Activated CD8-positive, alpha-beta T cell treated with anti-CD3 and anti-CD28 coated beads for 36 hours (primary cell): Measurements from ENCODE around the gene INPP4B. TPM values are rescaled to one million over a fixed set of nuclear protein-coding genes. Genes with fewer than 3 reads are reported as not detected.

Experiments
- ATAC-seq: fragments of 200-7000 bp; cut with Tn5 transposase; one replicate; pipeline ENCODE4 v1.10.0; 2021; ENCODE audit warnings: mild to moderate bottlenecking, moderate library complexity
- CTCF ChIA-PET: fragments of 350-600 bp; sonication (Branson Sonifier 250); formaldehyde crosslinking; loops from one replicate; lab custom pipeline; 2021; ENCODE audit warnings: antibody characterized with exemption; lab: Charles Lee
- POLR2A ChIA-PET: fragments of 350-600 bp; sonication (Branson Sonifier 250); formaldehyde crosslinking; loops from one replicate; lab custom pipeline; 2021; ENCODE audit warnings: antibody characterized with exemption; lab: Charles Lee
- DNase-seq: peaks from one replicate; pipeline ENCODE4 v3.0.0-alpha.2; 2020
- H3K27ac Mint-ChIP-seq: one replicate; pipeline ENCODE4 v1.8.0; 2021; ENCODE audit warnings: mild to moderate bottlenecking, mixed read lengths
- H3K27me3 Mint-ChIP-seq: one replicate; pipeline ENCODE4 v1.8.0; 2021; ENCODE audit warnings: mixed read lengths
- H3K36me3 Mint-ChIP-seq: one replicate; pipeline ENCODE4 v1.8.0; 2021; ENCODE audit warnings: low read depth, mixed read lengths
- H3K4me1 Mint-ChIP-seq: one replicate; pipeline ENCODE4 v1.8.0; 2021; ENCODE audit warnings: low read depth, mixed read lengths
- H3K4me3 Mint-ChIP-seq: one replicate; pipeline ENCODE4 v1.8.0; 2021; ENCODE audit warnings: mild to moderate bottlenecking, moderate library complexity, mixed read lengths
- H3K9me3 Mint-ChIP-seq: one replicate; pipeline ENCODE4 v1.8.0; 2021; ENCODE audit warnings: mixed read lengths
- intact Hi-C: fragments of 100-400 bp; cut with micrococcal nuclease; formaldehyde crosslinking; loops from one replicate; pipeline ENCODE4 v1.10.0; 2022
- total RNA-seq, 2 experiments: library from RNA; stranded (reverse); gene quantifications; one replicate each; pipeline ENCODE4 v1.2.3, GENCODE V29; 2021
- TF ChIP-seq, protein P1 (sequence below): fragments of 200-600 bp; IDR thresholded peaks from one replicate; pipeline ENCODE4 v1.8.0; 2022; ENCODE audit warnings: antibody characterized with exemption, mild to moderate bottlenecking

Gene INPP4B
- total RNA-seq, 2 experiments from 2014 or later, result 46.1 to 46.9 TPM

DNA sequence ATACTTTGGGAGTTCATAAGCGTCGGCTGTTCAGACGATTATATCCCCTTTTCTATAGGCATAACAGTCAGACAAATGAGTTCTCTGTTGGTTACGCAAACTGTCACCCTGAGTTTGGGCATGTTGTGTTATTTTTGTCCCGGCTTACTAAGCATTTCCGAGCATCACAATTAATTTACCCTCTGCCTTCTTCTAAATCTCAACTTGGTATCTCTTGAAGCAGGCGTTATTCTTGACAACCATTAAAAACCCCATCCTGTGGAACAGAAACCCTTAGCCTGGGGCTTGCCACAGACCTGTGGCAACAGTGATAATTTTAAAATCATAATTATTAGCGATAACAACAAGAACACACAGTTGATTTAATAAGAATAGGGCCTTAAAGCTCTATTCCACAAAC, 558.7 kb downstream of the INPP4B start:
- CTCF ChIA-PET, result no interaction called here
- intact Hi-C loops, result loop anchor here (10.0 kb wide), 1 partner anchor 557 kb away; the partner anchor contains the start of gene INPP4B

DNA sequence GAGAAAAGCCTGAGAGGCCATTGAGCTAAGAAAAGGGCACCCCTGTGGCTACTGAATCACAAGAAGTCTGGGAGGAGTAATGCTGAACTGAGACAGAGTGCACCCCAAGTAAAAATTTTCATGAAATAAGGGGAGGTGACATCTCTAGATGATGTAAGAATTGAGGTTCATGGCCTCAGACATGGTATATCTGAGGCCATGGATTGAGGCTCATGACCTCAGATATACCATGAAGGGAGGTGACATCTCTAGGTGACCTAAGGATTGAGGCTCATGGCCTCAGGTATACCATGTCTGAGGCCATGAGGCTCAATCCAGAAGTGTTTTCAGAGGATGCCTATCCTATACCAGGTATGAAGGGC, 560.9 kb downstream of the INPP4B start:
- TF ChIP-seq, protein P1, sequence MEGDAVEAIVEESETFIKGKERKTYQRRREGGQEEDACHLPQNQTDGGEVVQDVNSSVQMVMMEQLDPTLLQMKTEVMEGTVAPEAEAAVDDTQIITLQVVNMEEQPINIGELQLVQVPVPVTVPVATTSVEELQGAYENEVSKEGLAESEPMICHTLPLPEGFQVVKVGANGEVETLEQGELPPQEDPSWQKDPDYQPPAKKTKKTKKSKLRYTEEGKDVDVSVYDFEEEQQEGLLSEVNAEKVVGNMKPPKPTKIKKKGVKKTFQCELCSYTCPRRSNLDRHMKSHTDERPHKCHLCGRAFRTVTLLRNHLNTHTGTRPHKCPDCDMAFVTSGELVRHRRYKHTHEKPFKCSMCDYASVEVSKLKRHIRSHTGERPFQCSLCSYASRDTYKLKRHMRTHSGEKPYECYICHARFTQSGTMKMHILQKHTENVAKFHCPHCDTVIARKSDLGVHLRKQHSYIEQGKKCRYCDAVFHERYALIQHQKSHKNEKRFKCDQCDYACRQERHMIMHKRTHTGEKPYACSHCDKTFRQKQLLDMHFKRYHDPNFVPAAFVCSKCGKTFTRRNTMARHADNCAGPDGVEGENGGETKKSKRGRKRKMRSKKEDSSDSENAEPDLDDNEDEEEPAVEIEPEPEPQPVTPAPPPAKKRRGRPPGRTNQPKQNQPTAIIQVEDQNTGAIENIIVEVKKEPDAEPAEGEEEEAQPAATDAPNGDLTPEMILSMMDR, result no peak
- H3K4me3 Mint-ChIP-seq, result no peak overlapping the region
- peak; percentile 67 for ATAC-seq
- intact Hi-C loops, result loop anchor here (10.0 kb wide), 1 partner anchor 560 kb away; the partner anchor contains the start of gene INPP4B
- H3K27me3 Mint-ChIP-seq, result no peaks in the 10 kb centered on the region
- no peak overlapping the region for H3K27ac Mint-ChIP-seq
- ChIA-PET CTCF (interaction anchor here (2.2 kb wide), 1 partner anchor 9 kb away, joined by 6 read pairs; no protein-coding TSS in a partner anchor), POLR2A (interaction anchor here (1.2 kb wide), 1 partner anchor 120 kb away, joined by 3 read pairs; no protein-coding TSS in a partner anchor)
- H3K36me3 Mint-ChIP-seq, result peaks cover 22% of the 10 kb centered on the region
- H3K9me3 Mint-ChIP-seq, result peaks cover 3% of the 10 kb centered on the region
- no peak for DNase-seq
- peaks cover 15% of the 10 kb centered on the region for H3K4me1 Mint-ChIP-seq

More for the DNA sequence above, 558.7 kb downstream of the INPP4B start:
- Mint-ChIP-seq H3K27me3 (no peaks in the 10 kb centered on the region), H3K36me3 (peaks cover 34% of the 10 kb centered on the region), H3K9me3 (peaks cover 9% of the 10 kb centered on the region), H3K27ac (no peak overlapping the region), H3K4me1 (peaks cover 20% of the 10 kb centered on the region), H3K4me3 (no peak overlapping the region)
- ATAC-seq, result no peak
- DNase-seq, result no peak
- TF ChIP-seq, protein P1, result no peak
- POLR2A ChIA-PET, result no interaction called here

DNA sequence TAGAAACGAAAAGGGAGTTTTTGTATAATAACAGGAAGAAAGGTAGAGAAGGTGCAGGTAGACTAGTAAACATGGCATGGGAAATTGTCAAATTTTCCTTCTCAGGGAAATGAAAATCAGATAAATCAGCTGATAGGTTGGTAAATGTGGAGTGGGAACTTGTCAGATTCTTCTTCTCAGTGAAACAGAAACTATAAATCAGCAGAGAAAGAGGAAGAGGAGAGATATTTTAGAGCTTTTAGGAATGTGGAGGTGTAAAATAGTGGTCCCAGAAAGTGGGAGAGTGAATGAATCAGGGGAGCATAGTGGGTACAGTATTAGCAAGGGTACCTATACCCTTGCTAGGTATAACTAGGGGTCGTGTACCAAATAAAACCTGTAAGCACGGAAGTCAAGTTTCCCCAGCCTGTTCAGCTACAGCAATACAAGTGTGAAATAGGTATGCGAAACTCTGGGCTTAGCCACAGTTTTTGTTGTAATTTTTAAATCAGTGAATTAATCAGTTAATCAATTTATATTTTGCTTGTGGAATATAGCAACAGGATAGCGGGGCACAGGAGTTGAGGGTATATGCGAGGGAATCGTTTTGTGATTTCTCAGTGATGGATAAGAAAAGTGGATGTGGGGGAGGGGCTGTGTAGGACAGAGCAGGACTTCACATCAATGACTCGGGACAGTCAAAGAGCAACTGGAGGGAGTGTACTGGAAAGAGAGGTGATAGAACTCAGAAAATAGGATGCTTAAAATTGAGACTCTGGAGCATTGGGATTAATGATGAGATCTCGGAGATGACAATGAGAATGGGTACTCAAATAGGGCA, 561.5 kb downstream of the INPP4B start:
- no peak for DNase-seq
- H3K4me3 Mint-ChIP-seq, result no peak overlapping the region
- peak; percentile 11 for ATAC-seq

DNA sequence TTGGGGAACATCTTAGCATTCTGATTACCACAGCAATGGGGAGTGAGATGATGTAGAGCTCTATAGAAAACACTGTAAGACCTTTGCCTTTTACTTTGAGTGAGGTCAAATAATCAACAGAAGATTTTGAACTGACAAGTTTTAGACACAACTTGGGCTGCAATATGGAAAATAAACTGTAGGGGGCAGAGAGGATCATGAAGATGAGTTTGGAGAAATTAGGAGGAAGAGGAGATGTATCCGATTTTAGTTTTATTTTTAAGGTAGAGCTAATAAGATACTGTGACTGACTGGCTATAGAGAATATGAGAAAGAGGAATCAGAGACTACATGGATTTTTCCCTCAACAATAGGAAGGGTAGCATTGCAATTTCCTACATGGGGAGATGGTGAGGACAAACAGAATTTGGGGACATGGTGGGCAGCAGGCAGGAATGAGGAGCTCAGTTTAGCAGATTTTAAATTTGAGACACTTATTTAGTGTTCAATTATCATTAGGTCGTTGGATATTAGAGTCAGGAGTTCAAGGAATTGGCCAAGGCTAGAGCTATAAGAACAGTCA, 563.1 kb downstream of the INPP4B start:
- no peaks in the 10 kb centered on the region for H3K9me3 Mint-ChIP-seq
- ATAC-seq (peak; percentile 38), DNase-seq (peak; percentile 22)
- TF ChIP-seq, protein P1, result peak; percentile 93
- no peaks in the 10 kb centered on the region for H3K27me3 Mint-ChIP-seq
- peaks cover 18% of the 10 kb centered on the region for H3K4me1 Mint-ChIP-seq
- peaks cover 8% of the 10 kb centered on the region for H3K36me3 Mint-ChIP-seq
- intact Hi-C loops, result loop anchor here (10.0 kb wide), 1 partner anchor 562 kb away; the partner anchor contains the start of gene INPP4B
- CTCF ChIA-PET, result interaction anchor here (0.6 to 3.8 kb wide), 34 partner anchors 8 to 565 kb away, joined by 3 to 39 read pairs (median 4); partner anchors contain the start of gene INPP4B
- POLR2A ChIA-PET, result no interaction called here
- H3K27ac Mint-ChIP-seq, result no peak overlapping the region
- H3K4me3 Mint-ChIP-seq, result no peak overlapping the region

More for the DNA sequence above, 561.5 kb downstream of the INPP4B start:
- Mint-ChIP-seq H3K27ac (no peak overlapping the region), H3K4me1 (peaks cover 12% of the 10 kb centered on the region), H3K9me3 (peaks cover under 1% of the 10 kb centered on the region), H3K36me3 (peaks cover 18% of the 10 kb centered on the region), H3K27me3 (no peaks in the 10 kb centered on the region)
- TF ChIP-seq, protein P1, result no peak
- intact Hi-C loops, result loop anchor here (10.0 kb wide), 1 partner anchor 560 kb away; the partner anchor contains the start of gene INPP4B
- POLR2A ChIA-PET, result interaction anchor here (1.2 kb wide), 1 partner anchor 121 kb away, joined by 3 read pairs; no protein-coding TSS in a partner anchor
- CTCF ChIA-PET, result interaction anchor here (1.4 to 3.8 kb wide), 5 partner anchors 9 to 140 kb away, joined by 3 to 39 read pairs (median 10); no protein-coding TSS in a partner anchor
